Measurements from ENCODE around the gene MACO1. TPM values are rescaled to one million over a fixed set of nuclear protein-coding genes. Genes with fewer than 3 reads are reported as not detected.
A peak's percentile ranks its signal among the peaks of the same experiment; 100 is the strongest.
"Not testable (repeated sequence)": the region's sequence is repeated elsewhere in the genome, so short reads cannot be mapped to it uniquely, and the experiment has no call there.

Gene MACO1
- total RNA-seq, 4 donors from 2014 or later = 38.8 to 74.6 (median 44.8) TPM

DNA sequence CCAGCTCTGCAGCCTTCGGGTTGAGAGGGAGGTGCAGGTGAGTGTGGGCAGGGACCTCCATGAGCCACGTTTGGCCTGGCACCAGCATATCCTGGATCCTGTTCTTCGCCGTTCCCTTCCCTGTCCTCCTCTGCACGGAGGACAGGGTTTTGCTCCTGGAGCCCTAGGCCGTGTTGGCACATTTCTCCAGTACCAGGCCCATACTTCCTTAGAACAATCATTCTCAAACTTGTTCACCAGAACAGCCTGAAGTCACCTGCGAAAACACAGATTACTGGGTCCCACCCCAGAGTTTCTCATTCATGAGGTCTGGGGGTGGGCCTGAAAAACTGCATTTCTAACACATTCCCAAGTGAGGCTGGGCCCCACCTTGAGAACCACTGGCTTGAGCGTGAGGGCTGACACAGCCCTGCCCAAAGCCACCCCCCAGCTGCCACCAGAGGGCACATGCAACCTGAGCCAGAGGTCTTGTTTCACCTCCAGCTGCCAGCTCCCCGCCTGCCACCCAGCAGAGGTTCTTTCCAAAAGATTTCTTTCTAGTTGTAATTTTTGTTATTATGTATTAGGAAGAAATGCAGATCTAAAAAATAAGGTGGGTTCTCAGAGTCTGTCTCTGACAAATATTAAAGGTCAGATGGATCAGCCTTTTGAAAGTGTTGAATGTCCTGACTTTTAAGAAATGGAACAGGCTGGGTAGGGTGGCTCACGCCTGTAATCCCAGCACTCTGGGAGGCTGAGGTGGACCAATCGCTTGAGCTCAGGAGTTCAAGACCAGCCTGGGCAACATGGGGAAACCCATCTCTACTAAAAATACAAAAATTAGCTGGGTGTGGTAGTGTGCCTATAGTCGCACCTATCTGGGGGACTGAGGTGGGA, 73.1 kb downstream of the MACO1 start:
- peak; percentile 85 to 86 for ATAC-seq
- peaks cover 12 to 13% of the 10 kb centered on the region in 2 donors for H3K4me1 ChIP-seq
- in situ Hi-C loops (cut with MboI; ENCODE audit: low sequenced_read_pairs in 4 of 4) = no loop called here
- peaks cover 0 to 14% of the 10 kb centered on the region in 2 donors for H3K36me3 ChIP-seq
- H3K4me3 ChIP-seq = no peak overlapping the region
- TF ChIP-seq POLR2A (IDR thresholded peaks at IDR 0.05) = no peak
- TF ChIP-seq, protein P1, sequence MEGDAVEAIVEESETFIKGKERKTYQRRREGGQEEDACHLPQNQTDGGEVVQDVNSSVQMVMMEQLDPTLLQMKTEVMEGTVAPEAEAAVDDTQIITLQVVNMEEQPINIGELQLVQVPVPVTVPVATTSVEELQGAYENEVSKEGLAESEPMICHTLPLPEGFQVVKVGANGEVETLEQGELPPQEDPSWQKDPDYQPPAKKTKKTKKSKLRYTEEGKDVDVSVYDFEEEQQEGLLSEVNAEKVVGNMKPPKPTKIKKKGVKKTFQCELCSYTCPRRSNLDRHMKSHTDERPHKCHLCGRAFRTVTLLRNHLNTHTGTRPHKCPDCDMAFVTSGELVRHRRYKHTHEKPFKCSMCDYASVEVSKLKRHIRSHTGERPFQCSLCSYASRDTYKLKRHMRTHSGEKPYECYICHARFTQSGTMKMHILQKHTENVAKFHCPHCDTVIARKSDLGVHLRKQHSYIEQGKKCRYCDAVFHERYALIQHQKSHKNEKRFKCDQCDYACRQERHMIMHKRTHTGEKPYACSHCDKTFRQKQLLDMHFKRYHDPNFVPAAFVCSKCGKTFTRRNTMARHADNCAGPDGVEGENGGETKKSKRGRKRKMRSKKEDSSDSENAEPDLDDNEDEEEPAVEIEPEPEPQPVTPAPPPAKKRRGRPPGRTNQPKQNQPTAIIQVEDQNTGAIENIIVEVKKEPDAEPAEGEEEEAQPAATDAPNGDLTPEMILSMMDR (IDR thresholded peaks at IDR 0.05 in 4 of 5, conservative IDR thresholded peaks at IDR 0.05 in 1 of 5) = peak; percentile 60 to 80 (median 72)
- H3K27ac ChIP-seq = peak overlapping the region in 3 of 4 donors; percentile 16 to 51 (median 47)
- peak; percentile 51 to 71 for DNase-seq
- H3K27me3 ChIP-seq = no peaks in the 10 kb centered on the region
- H3K9me3 ChIP-seq = no peaks in the 10 kb centered on the region
- intact Hi-C loops (cut with DNase I; ENCODE audit: low total_unique reads) = loop anchor here (2.0 kb wide), 1 partner anchor 39 kb away; the partner anchor contains the start of gene LDLRAP1

DNA sequence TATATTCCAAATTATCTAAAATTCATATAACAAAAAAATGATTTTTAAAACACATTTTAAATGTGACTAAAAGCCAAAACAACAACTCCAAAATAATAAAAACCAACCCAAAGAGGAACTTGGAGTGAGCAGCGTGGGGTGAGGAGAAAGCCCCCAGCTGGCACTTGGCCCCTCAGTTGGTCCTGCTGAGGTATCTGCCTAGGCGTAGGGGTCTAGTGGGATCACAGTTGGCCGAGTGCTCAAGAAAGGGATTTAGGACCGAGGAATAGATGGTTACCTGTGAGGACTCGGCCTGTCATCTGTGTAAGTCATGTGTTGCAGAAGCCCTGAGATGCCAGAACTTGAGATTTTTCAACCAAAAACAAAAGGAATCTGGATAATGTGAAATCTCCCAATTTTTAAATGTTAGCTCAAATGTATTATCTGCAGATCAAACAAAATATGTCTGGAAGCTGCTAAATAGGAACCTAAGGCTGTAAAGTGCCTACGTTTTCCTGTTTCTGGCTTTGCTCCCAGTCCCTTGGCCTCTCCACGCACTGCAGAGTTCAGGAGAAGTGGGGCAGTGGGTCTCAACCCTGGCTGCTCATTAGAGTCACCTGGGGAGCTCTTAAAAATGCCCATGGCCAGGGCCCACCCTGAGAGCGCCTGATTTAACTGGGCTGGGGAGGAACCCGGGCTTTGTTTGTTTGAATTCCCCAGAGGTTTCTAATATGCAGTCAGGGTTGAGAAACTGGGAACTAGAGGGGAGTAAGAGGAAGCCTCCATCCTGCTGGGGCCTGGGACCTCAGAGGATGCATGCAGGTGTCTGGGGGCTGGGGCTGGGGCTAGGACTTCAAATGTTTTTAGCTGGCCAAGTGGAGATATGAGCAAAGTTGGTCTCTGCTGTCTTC, 74.3 kb downstream of the MACO1 start:
- Histone ChIP-seq H3K4me3 (no peak overlapping the region), H3K27ac (no peak overlapping the region), H3K27me3 (no peaks in the 10 kb centered on the region), H3K4me1 (peaks cover 12 to 13% of the 10 kb centered on the region in 2 donors), H3K9me3 (no peaks in the 10 kb centered on the region), H3K36me3 (peaks cover 0 to 2% of the 10 kb centered on the region in 2 donors)
- ATAC-seq (no peak), DNase-seq (no peak)
- in situ Hi-C loops (cut with MboI; ENCODE audit: low sequenced_read_pairs in 4 of 4) (no loop called here), intact Hi-C loops (cut with DNase I; ENCODE audit: low total_unique reads) (no loop called here)
- TF ChIP-seq, protein P1 (IDR thresholded peaks at IDR 0.05 in 4 of 5, conservative IDR thresholded peaks at IDR 0.05 in 1 of 5) = no peak
- no peak for TF ChIP-seq POLR2A (IDR thresholded peaks at IDR 0.05)

GRCh38 chr1:25505656-25506385, 75.1 kb downstream of the MACO1 start:
- no peak for TF ChIP-seq POLR2A (IDR thresholded peaks at IDR 0.05)
- TF ChIP-seq, protein P1 (IDR thresholded peaks at IDR 0.05 in 4 of 5, conservative IDR thresholded peaks at IDR 0.05 in 1 of 5) = no peak
- Histone ChIP-seq H3K27me3 (no peaks in the 10 kb centered on the region), H3K9me3 (no peaks in the 10 kb centered on the region), H3K4me3 (no peak overlapping the region), H3K36me3 (no peaks in the 10 kb centered on the region), H3K4me1 (peaks cover 10% of the 10 kb centered on the region in 2 donors), H3K27ac (no peak overlapping the region)
- no peak for DNase-seq
- intact Hi-C loops (cut with DNase I; ENCODE audit: low total_unique reads) (no loop called here), in situ Hi-C loops (cut with MboI; ENCODE audit: low sequenced_read_pairs in 4 of 4) (no loop called here)
- ATAC-seq = no peak

- H3K36me3 ChIP-seq; H3K27me3 ChIP-seq; H3K4me1 ChIP-seq; ATAC-seq; in situ Hi-C loops (cut with MboI; ENCODE audit: low sequenced_read_pairs in 4 of 4); DNase-seq; H3K9me3 ChIP-seq; intact Hi-C loops (cut with DNase I; ENCODE audit: low total_unique reads); H3K27ac ChIP-seq; H3K4me3 ChIP-seq: not testable (repeated sequence)
These were observed 76.1 kb downstream of the MACO1 start for GRCh38 chr1:25506566-25507463.

Data from gastrocnemius medialis (tissue), 4 donors.